B cell (primary cell): Measurements from ENCODE around the gene POLG2. TPM values are rescaled to one million over a fixed set of nuclear protein-coding genes. Genes with fewer than 3 reads are reported as not detected.

ENCODE experiments used
- ATAC-seq: fragments of 200-7000 bp; cut with Tn5 transposase; one replicate; pipeline ENCODE4 v1.10.0; 2021; ENCODE audit warnings: low read depth, mild to moderate bottlenecking, moderate number of reproducible peaks, moderate library complexity
- CTCF ChIA-PET: fragments of 350-600 bp; sonication (Branson Sonifier 250); formaldehyde crosslinking; loops from one replicate; lab custom pipeline; 2021; ENCODE audit warnings: antibody characterized with exemption, inconsistent platforms; lab: Charles Lee
- POLR2A ChIA-PET: fragments of 350-600 bp; sonication (Branson Sonifier 250); formaldehyde crosslinking; loops from one replicate; lab custom pipeline; 2021; ENCODE audit warnings: antibody characterized with exemption; lab: Charles Lee
- DNase-seq: peaks from one replicate; pipeline ENCODE4 v3.0.0; 2013
- H2AFZ ChIP-seq: 2 replicates; pipeline ENCODE4 v1.6.1; 2012; ENCODE audit warnings: mild to moderate bottlenecking, low read depth, low read length; ENCODE audit not compliant: insufficient read depth, poor library complexity, severe bottlenecking
- H3K27ac ChIP-seq, 2 donors: 1 replicate in 1 of 2; 2 replicates in 1 of 2; pipeline ENCODE4 v1.5.1; 2012 to 2013; ENCODE audit warnings: low read length in 2 of 2, mild to moderate bottlenecking in 2 of 2, moderate library complexity in 1 of 2
- H3K27me3 ChIP-seq, 4 experiments: fragments of 200-600 bp in 1 of 4; sonication (generic) in 1 of 4; replicated peaks in 1 of 4; 1 replicate in 2 of 4; 2 replicates in 2 of 4; pipeline versions ENCODE4 v1.6.1 to v1.7.0; 2013 to 2016; ENCODE audit warnings: low read length in 3 of 4, mild to moderate bottlenecking in 2 of 4, mixed read lengths in 1 of 4, moderate library complexity in 1 of 4; ENCODE audit not compliant: insufficient read depth in 4 of 4, control insufficient read depth in 3 of 4; ENCODE audit errors: control extremely low read depth in 1 of 4
- H3K36me3 ChIP-seq, 2 experiments: replicated peaks in 1 of 2; 1 replicate in 1 of 2; 2 replicates in 1 of 2; pipeline versions ENCODE4 v1.6.1 to v1.7.1; 2013; ENCODE audit warnings: low read length in 1 of 2; ENCODE audit not compliant: insufficient read depth in 2 of 2, control insufficient read depth in 1 of 2; ENCODE audit errors: control extremely low read depth in 1 of 2, extremely low read depth in 1 of 2
- H3K4me1 ChIP-seq, 2 donors: fragments of 200-600 bp in 1 of 2; sonication (generic) in 1 of 2; 1 replicate in 1 of 2; 2 replicates in 1 of 2; pipeline versions ENCODE4 v1.5.1 to v1.6.1; 2013 to 2017; ENCODE audit warnings: low read length in 2 of 2; ENCODE audit not compliant: control insufficient read depth in 2 of 2, insufficient read depth in 2 of 2
- H3K4me2 ChIP-seq: replicated peaks from 2 replicates; pipeline ENCODE3; 2012; ENCODE audit warnings: mild to moderate bottlenecking, low read depth, low read length; ENCODE audit not compliant: poor library complexity, severe bottlenecking
- H3K4me3 ChIP-seq, 5 experiments: fragments of 200-600 bp in 1 of 5; sonication (generic) in 1 of 5; 1 replicate in 3 of 5; 2 replicates in 2 of 5; pipeline versions ENCODE4 v1.5.1 to v1.7.0; 2011 to 2016; ENCODE audit warnings: low read length in 4 of 5, mild to moderate bottlenecking in 4 of 5, low read depth in 2 of 5, control low read depth in 1 of 5, moderate library complexity in 1 of 5; ENCODE audit not compliant: insufficient read depth in 1 of 5; ENCODE audit errors: control extremely low read depth in 1 of 5, extremely low read depth in 1 of 5
- H3K79me2 ChIP-seq: fragments of 200-600 bp; sonication (generic); one replicate; pipeline ENCODE4 v1.6.0; 2016; ENCODE audit warnings: low read length; ENCODE audit not compliant: control insufficient read depth, insufficient read depth
- H3K9ac ChIP-seq: fragments of 200-600 bp; sonication (generic); 2 replicates; pipeline ENCODE4 v1.6.1; 2017; ENCODE audit warnings: mild to moderate bottlenecking, low read length, moderate library complexity
- H3K9me3 ChIP-seq, 3 donors: one replicate each; pipeline versions ENCODE4 v1.6.1 to v1.7.1; 2013; ENCODE audit warnings: low read length in 2 of 3; ENCODE audit not compliant: control insufficient read depth in 2 of 3, insufficient read depth in 1 of 3; ENCODE audit errors: control extremely low read depth in 1 of 3
- H4K20me1 ChIP-seq: 2 replicates; pipeline ENCODE4 v1.6.0; 2012; ENCODE audit warnings: mild to moderate bottlenecking, low read length; ENCODE audit not compliant: insufficient read depth, control insufficient read depth, poor library complexity, severe bottlenecking
- H3K27ac Mint-ChIP-seq: one replicate; pipeline ENCODE4 v1.8.0; 2021; ENCODE audit warnings: mixed read lengths
- H3K27me3 Mint-ChIP-seq: one replicate; pipeline ENCODE4 v1.8.0; 2021; ENCODE audit warnings: mixed read lengths
- H3K4me1 Mint-ChIP-seq: one replicate; pipeline ENCODE4 v1.8.0; 2021; ENCODE audit warnings: mixed read lengths
- H3K4me3 Mint-ChIP-seq: one replicate; pipeline ENCODE4 v1.8.0; 2021; ENCODE audit warnings: mixed read lengths
- H3K9me3 Mint-ChIP-seq: one replicate; pipeline ENCODE4 v1.8.0; 2022; ENCODE audit warnings: mixed read lengths; ENCODE audit not compliant: insufficient read depth
- CTCF ChIP-seq: fragments of 200-600 bp; IDR thresholded peaks from one replicate; pipeline ENCODE4 v1.8.0; 2022; ENCODE audit warnings: antibody characterized with exemption, mild to moderate bottlenecking
- EZH2 ChIP-seq: IDR thresholded peaks from 2 replicates; pipeline ENCODE4 v1.6.1; 2012; ENCODE audit warnings: borderline replicate concordance, low read depth, mild to moderate bottlenecking, moderate library complexity, low read length; ENCODE audit not compliant: insufficient read depth, poor library complexity, severe bottlenecking
- WGBS: methylation state at CpG from one replicate; pipeline ENCODE4 v1.1.5; 2013; ENCODE audit warnings: missing lambda C conversion rate; ENCODE audit not compliant: insufficient coverage; 5-methylcytosine and 5-hydroxymethylcytosine counted together
- intact Hi-C: fragments of 100-400 bp; cut with micrococcal nuclease; formaldehyde crosslinking; loops from one replicate; pipeline ENCODE4 v1.10.0; 2022
- polyA plus RNA-seq: library from polyadenylated mRNA; depleted of rRNA; stranded (reverse); fragments of >200 nt; gene quantifications from 2 replicates; pipeline ENCODE4 v1.2.3, GENCODE V29; 2012
- total RNA-seq, 2 donors: library from RNA; stranded (reverse); fragments of 120-200 nt in 1 of 2; gene quantifications; 1 replicate in 1 of 2; 2 replicates in 1 of 2; pipeline versions ENCODE4 v1.2.3 to v1.2.4, GENCODE V29; 2013 to 2022

Gene POLG2
- total and polyA plus RNA-seq, 2 donors (not counting 1 experiment from before 2014, with no cell fraction given), result 26.9 to 74.5 TPM

GRCh38 chr17:64503821-64504768 lies 7.2 kb upstream of the POLG2 start:
- Histone ChIP-seq H2AFZ (no peak overlapping the region), H3K79me2 (peaks cover 65% of the 10 kb centered on the region), H3K36me3 (peaks cover 4 to 61% of the 10 kb centered on the region in 2 experiments), H3K27ac (peak overlapping the region; percentile 99 to 100), H3K4me2 (peak overlapping the region; percentile 83), H3K9ac (peak overlapping the region; percentile 100), H3K9me3 (no peaks in the 10 kb centered on the region), H3K4me1 (peaks cover 27 to 32% of the 10 kb centered on the region in 2 donors), H3K27me3 (no peaks in the 10 kb centered on the region), H3K4me3 (peak overlapping the region; percentile 97 to 100 (median 99)), H4K20me1 (peaks cover 73% of the 10 kb centered on the region)
- DNase-seq, result no peak
- H3K27me3 Mint-ChIP-seq, result no peaks in the 10 kb centered on the region
- peaks cover 65% of the 10 kb centered on the region for H3K4me1 Mint-ChIP-seq
- intact Hi-C loops, result no loop called here
- no peak for ATAC-seq
- 58% methylated on average over 3 of the region's 7 CpGs for WGBS
- POLR2A ChIA-PET, result interaction anchor here (1.1 kb wide), 1 partner anchor 730 kb away, joined by 4 read pairs; the partner anchor contains the start of genes CCDC47 and DDX42
- peak overlapping the region; percentile 97 for H3K4me3 Mint-ChIP-seq
- peak overlapping the region; percentile 99 for H3K27ac Mint-ChIP-seq
- TF ChIP-seq EZH2, result no peak
- TF ChIP-seq CTCF, result no peak
- CTCF ChIA-PET, result interaction anchor here (4.1 to 5.5 kb wide), 3 partner anchors 7 to 83 kb away, joined by 29 to 125 read pairs (median 35); partner anchors contain the start of gene POLG2
- H3K9me3 Mint-ChIP-seq, result no peaks in the 10 kb centered on the region

- Histone ChIP-seq H3K9me3 (no peaks in the 10 kb centered on the region), H3K27me3 (no peaks in the 10 kb centered on the region), H2AFZ (no peak overlapping the region), H3K9ac (no peak overlapping the region), H3K36me3 (peaks cover 4 to 61% of the 10 kb centered on the region in 2 experiments), H3K4me1 (peaks cover 25 to 30% of the 10 kb centered on the region in 2 donors), H3K4me2 (no peak overlapping the region), H3K79me2 (peaks cover 58% of the 10 kb centered on the region), H3K4me3 (no peak overlapping the region), H3K27ac (peak overlapping the region in 1 of 2 donors; percentile 99), H4K20me1 (peaks cover 74% of the 10 kb centered on the region)
- 95% methylated on average over 5 of the region's 5 CpGs for WGBS
- peak overlapping the region; percentile 35 for H3K4me3 Mint-ChIP-seq
- ChIA-PET POLR2A (no interaction called here), CTCF (interaction anchor here (4.7 to 5.5 kb wide), 2 partner anchors 12 to 83 kb away, joined by 35 to 125 read pairs; no protein-coding TSS in a partner anchor)
- ATAC-seq (no peak), DNase-seq (peak; percentile 29)
- H3K4me1 Mint-ChIP-seq, result peaks cover 65% of the 10 kb centered on the region
- H3K27ac Mint-ChIP-seq, result peak overlapping the region; percentile 75
- intact Hi-C loops, result no loop called here
- no peaks in the 10 kb centered on the region for H3K9me3 Mint-ChIP-seq
- TF ChIP-seq EZH2 (no peak), CTCF (no peak)
- H3K27me3 Mint-ChIP-seq, result no peaks in the 10 kb centered on the region
Measured at GRCh38 chr17:64503341-64503740, 6.5 kb upstream of the POLG2 start.
